Liver (tissue), 9 donors: ENCODE data around the gene MAOA. TPM values are rescaled to one million over a fixed set of nuclear protein-coding genes. Genes with fewer than 3 reads are reported as not detected.

ENCODE experiments used
- DNase-seq: peaks from one replicate; pipeline ENCODE4 v3.0.0-alpha.2; 2017; ENCODE audit warnings: low spot score
- H3K27ac ChIP-seq, 2 donors: one replicate each; pipeline ENCODE4 v1.7.0; 2013; ENCODE audit warnings: inconsistent platforms in 2 of 2, low read length in 2 of 2, control low read depth in 1 of 2, low read depth in 1 of 2, mild to moderate bottlenecking in 1 of 2
- H3K27me3 ChIP-seq, 4 donors: one replicate each; pipeline versions ENCODE4 v1.6.1 to v1.7.0; 2013; ENCODE audit warnings: low read length in 3 of 4, inconsistent platforms in 1 of 4, mild to moderate bottlenecking in 1 of 4, moderate library complexity in 1 of 4; ENCODE audit not compliant: control insufficient read depth in 4 of 4, insufficient read depth in 4 of 4
- H3K36me3 ChIP-seq, 4 donors: one replicate each; pipeline versions ENCODE4 v1.6.1 to v1.7.0; 2013; ENCODE audit warnings: low read length in 3 of 4, mild to moderate bottlenecking in 3 of 4, low read depth in 1 of 4, moderate library complexity in 1 of 4; ENCODE audit not compliant: control insufficient read depth in 4 of 4, insufficient read depth in 3 of 4
- H3K4me1 ChIP-seq, 4 donors: one replicate each; pipeline versions ENCODE4 v1.6.1 to v1.7.0; 2013; ENCODE audit warnings: low read length in 3 of 4, mild to moderate bottlenecking in 3 of 4, moderate library complexity in 1 of 4; ENCODE audit not compliant: control insufficient read depth in 4 of 4, insufficient read depth in 4 of 4
- H3K4me3 ChIP-seq, 3 donors: one replicate each; pipeline versions ENCODE4 v1.6.1 to v1.7.0; 2013; ENCODE audit warnings: low read length in 3 of 3, control low read depth in 1 of 3, low read depth in 1 of 3, mild to moderate bottlenecking in 1 of 3
- H3K9ac ChIP-seq, 2 donors: one replicate each; pipeline ENCODE4 v1.7.0; 2013; ENCODE audit warnings: low read length in 2 of 2, mild to moderate bottlenecking in 2 of 2, moderate library complexity in 2 of 2, control low read depth in 1 of 2, low read depth in 1 of 2
- H3K9me3 ChIP-seq, 4 donors: one replicate each; pipeline versions ENCODE4 v1.6.1 to v1.7.0; 2013; ENCODE audit warnings: low read length in 3 of 4; ENCODE audit not compliant: control insufficient read depth in 4 of 4
- ATF3 ChIP-seq: IDR thresholded peaks from 2 replicates; pipeline ENCODE4 v1.6.1; 2016; ENCODE audit warnings: antibody characterized with exemption
- CTCF ChIP-seq: fragments of 150-350 bp; IDR thresholded peaks from 2 replicates; pipeline ENCODE4 v1.5.1; 2017; ENCODE audit warnings: improper control_type of control experiment, low read depth, low read length; ENCODE audit not compliant: missing input control
- EGR1 ChIP-seq, 2 donors: IDR thresholded peaks; 2 replicates each; pipeline ENCODE4 v1.6.1; 2016 to 2018; ENCODE audit warnings: antibody characterized with exemption in 2 of 2, low read depth in 2 of 2
- FOXA1 ChIP-seq: IDR thresholded peaks from 2 replicates; pipeline ENCODE4 v1.6.1; 2016; ENCODE audit warnings: antibody characterized with exemption
- FOXA2 ChIP-seq: IDR thresholded peaks from 2 replicates; pipeline ENCODE4 v1.6.1; 2016; ENCODE audit warnings: antibody characterized with exemption
- GABPA ChIP-seq, 2 donors: IDR thresholded peaks in 1 of 2; conservative IDR thresholded peaks in 1 of 2; 2 replicates each; pipeline ENCODE4 v1.6.1; 2016; ENCODE audit warnings: antibody characterized with exemption in 2 of 2, mild to moderate bottlenecking in 1 of 2, moderate library complexity in 1 of 2
- HNF4A ChIP-seq, 2 donors: conservative IDR thresholded peaks; 2 replicates each; pipeline ENCODE4 v1.6.1; 2016; ENCODE audit warnings: antibody characterized with exemption in 2 of 2, mild to moderate bottlenecking in 2 of 2
- HNF4G ChIP-seq: IDR thresholded peaks from 2 replicates; pipeline ENCODE4 v1.6.1; 2016; ENCODE audit warnings: antibody characterized with exemption
- JUND ChIP-seq, 2 donors: IDR thresholded peaks; 2 replicates each; pipeline ENCODE4 v1.6.1; 2016; ENCODE audit warnings: antibody characterized with exemption in 2 of 2
- MAX ChIP-seq: IDR thresholded peaks from 2 replicates; pipeline ENCODE4 v1.6.1; 2016; ENCODE audit warnings: antibody characterized with exemption
- NR2F2 ChIP-seq: IDR thresholded peaks from 2 replicates; pipeline ENCODE4 v1.6.1; 2016; ENCODE audit warnings: antibody characterized with exemption
- RAD21 ChIP-seq, 2 donors: IDR thresholded peaks; 2 replicates each; pipeline ENCODE4 v1.6.1; 2016; ENCODE audit warnings: antibody characterized with exemption in 2 of 2, mild to moderate bottlenecking in 2 of 2
- REST ChIP-seq: IDR thresholded peaks from 2 replicates; pipeline ENCODE4 v1.6.1; 2016; ENCODE audit warnings: antibody characterized with exemption, mild to moderate bottlenecking
- RXRA ChIP-seq, 2 donors: IDR thresholded peaks; 2 replicates each; pipeline ENCODE4 v1.6.1; 2017 to 2018; ENCODE audit warnings: antibody characterized with exemption in 2 of 2, mild to moderate bottlenecking in 1 of 2
- SP1 ChIP-seq: IDR thresholded peaks from 2 replicates; pipeline ENCODE4 v1.6.1; 2018; ENCODE audit warnings: antibody characterized with exemption, mild to moderate bottlenecking
- TAF1 ChIP-seq: conservative IDR thresholded peaks from 2 replicates; pipeline ENCODE4 v1.6.1; 2016; ENCODE audit warnings: antibody characterized with exemption, mild to moderate bottlenecking
- YY1 ChIP-seq: IDR thresholded peaks from 2 replicates; pipeline ENCODE4 v1.6.1; 2016; ENCODE audit warnings: antibody characterized with exemption, mild to moderate bottlenecking
- ZBTB33 ChIP-seq: IDR thresholded peaks from 2 replicates; pipeline ENCODE4 v1.6.1; 2016; ENCODE audit warnings: antibody characterized with exemption
- WGBS: extraction: QIAGEN DNeasy Blood & Tissue Kit; methylation state at CpG from one replicate; pipeline ENCODE4 v1.1.7; 2013; 5-methylcytosine and 5-hydroxymethylcytosine counted together
- polyA plus RNA-seq, 2 donors: library from polyadenylated mRNA; stranded (reverse) in 1 of 2; unstranded in 1 of 2; fragments of 200-250 nt in 1 of 2; fragments of >200 nt in 1 of 2; fragmentation: Nextera tagmentation in 1 of 2; extraction: Ambion mirVana in 1 of 2; gene quantifications; one replicate each; pipeline versions ENCODE4 v1.2.1 to v1.2.3, GENCODE V29; 2013 to 2015
- total RNA-seq, 2 donors: library from RNA; depleted of rRNA; stranded (reverse); fragments of >200 nt; gene quantifications; one replicate each; pipeline ENCODE4 v1.2.3, GENCODE V29; 2014
- donor health status: healthy.
- donor health status: healthy.
- donor health status: healthy.
- donor health status: healthy.
- donor health status: healthy.

MAOA gene
- total and polyA plus RNA-seq, 4 donors = 41.0 to 94.2 (median 75.3) TPM

- H3K4me1 ChIP-seq = peaks cover 0 to 4% (median 0%) of the 10 kb centered on the region in 4 donors
- peaks cover 0 to 12% (median 3%) of the 10 kb centered on the region in 4 donors for H3K9me3 ChIP-seq
- H3K27me3 ChIP-seq = no peaks in the 10 kb centered on the region
- no peak overlapping the region for H3K27ac ChIP-seq
- WGBS = 90% methylated on average over 1 of the region's 1 CpG
- no peak overlapping the region for H3K9ac ChIP-seq
- H3K4me3 ChIP-seq = no peak overlapping the region
- peaks cover 0 to 6% (median 2%) of the 10 kb centered on the region in 4 donors for H3K36me3 ChIP-seq
- TF ChIP-seq JUND (IDR thresholded peaks at IDR 0.05) (no peak), ZBTB33 (no peak), RAD21 (IDR thresholded peaks at IDR 0.05) (no peak), FOXA1 (no peak), YY1 (no peak), MAX (no peak), RXRA (IDR thresholded peaks at IDR 0.05) (no peak), EGR1 (IDR thresholded peaks at IDR 0.05; ENCODE audit: low read depth in 2 of 2) (no peak), SP1 (no peak), HNF4G (no peak), TAF1 (no peak), ATF3 (no peak), GABPA (IDR thresholded peaks at IDR 0.05 in 1 of 2, conservative IDR thresholded peaks at IDR 0.05 in 1 of 2) (no peak), FOXA2 (no peak), NR2F2 (no peak), REST (no peak), CTCF (no peak), HNF4A (conservative IDR thresholded peaks at IDR 0.05) (no peak)
- no peak for DNase-seq
These were observed 64.9 kb downstream of the MAOA start for GRCh38 chrX:43720961-43721360.
